SK-MEL-5 (cell line): ENCODE measurements around the gene CYLD. TPM values are rescaled to one million over a fixed set of nuclear protein-coding genes. Genes with fewer than 3 reads are reported as not detected.

ENCODE experiments used
- DNase-seq: peaks from one replicate; pipeline ENCODE4 v3.0.0-alpha.2; 2016; ENCODE audit warnings: low read depth, low spot score
- in situ Hi-C: cut with HindIII; loops from 2 replicates; pipeline ENCODE4 v1.10.0; 2016; ENCODE audit warnings: low sequenced_read_pairs, high pct_unique_total_duplicates, low pct_unique_long_range_greater_than_20kb
- total RNA-seq: library from RNA; depleted of rRNA; stranded (reverse); fragments of >200 nt; shearing (Covaris generic); gene quantifications from 2 replicates; pipeline ENCODE4 v1.2.3, GENCODE V29; 2014

CYLD gene
- total RNA-seq, 1 experiment from 2014 or later, result 13.4 TPM

DNA sequence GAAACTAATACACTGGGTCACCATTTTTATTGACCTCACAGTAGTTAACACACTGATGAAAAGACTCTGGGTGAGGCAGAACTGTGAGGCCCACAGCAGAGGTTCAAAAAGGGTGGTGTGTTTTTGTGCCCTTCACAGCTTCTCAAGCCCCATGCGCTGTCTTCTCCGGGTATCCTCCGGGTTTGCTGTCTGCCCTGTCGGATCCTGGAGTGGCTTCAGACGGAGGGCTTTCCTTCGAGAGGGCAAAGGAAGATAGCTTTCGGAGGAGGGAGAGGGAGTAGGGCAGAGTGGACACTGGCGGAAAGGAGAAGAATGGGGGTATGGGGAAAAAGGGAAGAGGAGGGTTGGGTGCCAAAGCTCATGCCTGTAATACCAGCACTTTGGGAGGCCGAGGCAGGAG, 80.8 kb downstream of the CYLD start:
- DNase-seq, result no peak
- in situ Hi-C loops, result no loop called here

DNA sequence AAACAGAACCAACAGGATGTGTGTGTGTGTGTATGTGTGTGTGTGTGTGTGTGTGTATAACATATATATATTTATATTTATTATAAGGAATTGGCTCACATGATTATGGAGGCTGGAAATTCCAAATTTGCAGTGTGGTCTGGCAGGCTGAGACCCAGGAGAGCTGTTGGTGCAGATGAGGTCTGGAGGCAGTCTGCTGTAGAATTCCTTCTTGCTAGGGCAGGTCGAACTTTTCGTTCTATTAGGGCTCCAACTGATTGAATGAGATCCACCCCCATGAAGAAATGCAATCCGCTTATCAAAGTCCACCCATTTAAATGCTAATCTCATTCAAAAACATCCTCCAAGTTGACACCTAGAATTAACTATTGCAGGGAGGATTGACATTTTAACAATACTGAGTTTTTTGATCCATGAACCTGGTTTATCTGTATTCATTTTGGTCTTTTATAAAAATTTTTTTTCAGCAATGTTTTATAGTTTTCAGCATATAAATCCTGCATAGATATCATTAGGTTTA, 85.0 kb downstream of the CYLD start:
- in situ Hi-C loops, result no loop called here
- no peak for DNase-seq

DNA sequence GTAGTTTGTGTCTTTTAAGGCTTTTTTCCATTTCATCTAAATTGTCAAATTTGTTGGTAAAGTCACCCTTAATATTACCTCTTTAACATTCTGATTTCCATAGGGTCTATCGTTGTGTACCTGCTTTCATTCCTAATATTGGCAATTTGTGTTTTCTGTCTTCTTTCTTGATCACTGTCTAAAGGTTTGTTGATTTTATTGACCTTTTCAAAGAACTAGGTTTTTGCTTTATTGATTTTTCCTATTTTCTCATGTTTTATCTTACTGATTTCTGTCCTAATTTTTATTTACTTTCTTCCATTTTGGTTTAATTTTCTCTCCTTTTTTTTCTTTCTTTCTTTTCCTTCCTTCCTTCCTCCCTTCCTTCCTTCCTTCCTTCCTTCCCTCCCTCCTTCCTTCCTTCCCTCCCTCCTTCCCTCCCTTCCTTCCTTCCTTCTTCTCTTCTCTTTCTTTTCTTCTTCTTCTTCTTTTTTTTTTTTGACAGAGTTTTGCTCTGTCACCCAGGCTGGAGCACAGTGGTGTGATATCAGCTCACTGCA, 86.3 kb downstream of the CYLD start:
- no peak for DNase-seq
- in situ Hi-C loops, result no loop called here

DNA sequence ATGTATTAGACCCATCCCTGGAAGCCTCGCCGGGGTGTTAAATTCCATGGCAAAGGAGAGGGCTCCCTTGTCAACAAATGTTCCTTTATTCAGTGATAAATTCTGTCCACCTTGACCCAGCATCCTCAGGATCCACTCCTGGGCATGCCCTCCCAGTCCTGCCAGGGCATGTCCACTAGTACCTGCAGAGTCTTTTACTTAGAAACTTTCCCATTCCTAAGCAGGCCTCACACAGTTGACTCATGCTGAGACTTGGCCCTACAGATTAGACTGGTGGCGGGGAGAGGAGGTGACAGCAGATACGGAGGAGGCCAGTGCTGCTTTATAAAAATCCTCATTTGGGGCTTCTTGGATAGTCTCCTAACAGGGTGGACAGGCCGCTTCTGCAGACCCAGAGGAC, 88.8 kb downstream of the CYLD start:
- no peak for DNase-seq
- in situ Hi-C loops, result no loop called here

DNA sequence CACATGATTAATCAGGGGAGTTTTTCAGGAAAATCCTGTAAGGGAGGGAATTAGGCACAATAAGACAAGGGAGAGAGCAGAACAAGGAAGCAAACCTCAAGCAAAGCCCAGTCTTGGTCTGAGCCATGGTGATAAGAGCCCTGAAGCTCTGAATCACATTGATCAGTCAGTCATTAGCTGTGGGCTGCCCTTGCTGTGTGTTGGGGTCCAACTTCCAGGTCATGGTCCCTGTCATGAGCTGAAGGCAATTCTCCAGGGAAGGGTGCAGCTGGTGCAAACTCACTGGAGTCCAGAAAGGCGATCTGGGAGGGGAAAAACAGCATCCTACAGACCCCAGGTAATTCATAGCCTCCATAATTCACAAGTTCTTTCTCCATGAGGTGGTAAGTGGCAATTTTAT, 89.9 kb downstream of the CYLD start:
- no peak for DNase-seq
- in situ Hi-C loops, result no loop called here

DNA sequence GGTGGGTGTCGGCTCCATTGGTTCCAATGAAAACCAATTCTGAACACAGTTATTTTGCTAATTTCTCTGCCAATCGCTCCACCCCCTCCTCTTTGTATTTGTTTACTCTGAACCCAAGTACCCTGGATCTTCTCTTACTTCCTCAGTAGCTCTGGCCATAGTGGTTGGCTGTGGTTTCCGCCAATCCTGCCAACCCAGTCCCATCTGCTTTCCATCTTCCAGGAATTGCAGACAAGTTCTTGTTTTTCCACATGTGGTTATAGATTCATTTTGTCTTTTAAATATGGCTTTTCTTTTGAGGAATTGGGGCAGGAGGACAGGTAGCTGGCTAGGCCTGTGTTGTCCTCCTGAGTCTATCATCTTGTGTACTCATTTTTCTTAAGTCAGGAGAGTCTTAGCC, 92.0 kb downstream of the CYLD start:
- in situ Hi-C loops, result no loop called here

DNA sequence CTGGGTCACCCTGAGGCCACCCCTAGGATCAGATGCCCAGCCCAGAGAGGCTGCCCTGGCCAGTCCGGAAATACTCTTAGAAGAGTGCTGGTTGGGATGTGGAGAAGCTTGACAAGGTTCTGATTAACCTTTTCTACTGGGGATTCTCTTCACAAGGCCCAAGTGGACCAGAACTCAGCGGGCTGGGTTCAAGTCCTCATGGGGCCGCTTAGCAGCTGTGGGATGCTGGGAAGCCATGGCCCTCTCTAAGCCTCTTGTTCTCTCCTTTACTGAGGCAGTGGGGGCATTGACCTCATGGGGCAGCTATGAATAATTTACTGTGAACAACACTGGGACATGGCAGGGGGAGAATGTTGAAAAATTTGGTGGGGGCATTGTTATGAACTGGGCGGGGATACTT, 92.8 kb downstream of the CYLD start:
- no peak for DNase-seq
- in situ Hi-C loops, result no loop called here

More for the DNA sequence above, 92.0 kb downstream of the CYLD start:
- no peak for DNase-seq

DNA sequence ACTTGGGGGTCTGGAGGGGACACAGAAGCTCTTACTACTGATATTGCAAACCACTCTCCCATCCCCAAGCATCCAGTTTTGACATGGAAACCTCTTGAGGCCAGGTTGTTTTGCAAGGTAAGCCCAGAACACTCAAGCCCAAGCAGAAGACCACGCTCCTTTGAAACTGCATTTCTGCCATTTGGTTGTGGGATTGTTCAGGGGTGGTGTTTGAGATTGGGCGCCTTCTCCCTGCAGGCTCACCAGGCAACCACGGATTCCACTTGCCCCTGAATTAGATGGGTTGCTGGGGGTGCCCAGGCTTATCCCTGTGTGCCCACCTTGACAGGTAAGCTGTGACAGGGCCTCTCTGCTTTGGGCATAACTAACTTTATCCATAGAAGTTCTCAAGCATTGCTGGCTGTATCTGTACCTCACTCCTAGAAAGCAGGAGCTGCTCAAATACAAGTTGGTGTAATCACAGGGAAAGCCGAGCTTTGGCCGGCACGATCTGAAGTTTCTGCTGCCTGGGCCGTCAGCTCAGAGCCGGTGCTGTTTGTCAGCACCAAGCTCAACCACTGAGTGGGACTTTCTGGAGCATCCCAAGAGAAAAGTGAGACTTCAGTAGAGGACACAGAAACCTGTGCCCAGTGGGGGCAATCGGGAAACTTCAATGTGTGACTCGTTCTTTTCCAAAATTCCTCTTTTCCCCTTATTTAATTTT, 93.6 kb downstream of the CYLD start:
- in situ Hi-C loops, result no loop called here
- DNase-seq, result no peak

DNA sequence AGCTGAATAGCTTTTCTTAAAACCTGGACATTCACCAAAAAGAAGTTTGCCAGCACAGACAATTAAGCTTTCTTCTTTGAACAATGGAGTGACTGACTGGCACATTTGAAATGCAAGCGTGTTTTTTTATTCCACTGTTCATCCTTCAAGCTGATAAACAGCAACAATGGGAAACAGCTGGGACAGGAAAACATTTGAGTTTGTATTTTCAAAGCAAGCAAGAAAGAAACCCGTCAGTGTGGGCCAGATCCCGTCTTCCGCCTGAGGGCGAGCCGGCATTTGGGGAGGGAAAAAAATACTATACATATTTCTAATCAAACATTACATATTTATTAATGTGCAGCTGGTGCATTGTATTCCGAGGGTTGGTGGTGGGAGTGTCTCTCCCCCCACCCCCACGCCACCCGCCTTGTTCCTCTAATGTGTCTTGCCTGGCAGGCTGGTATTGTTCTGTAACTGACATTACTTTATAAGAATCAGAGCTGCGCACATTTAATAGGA, 94.3 kb downstream of the CYLD start:
- in situ Hi-C loops, result no loop called here
- DNase-seq, result peak; percentile 2

DNA sequence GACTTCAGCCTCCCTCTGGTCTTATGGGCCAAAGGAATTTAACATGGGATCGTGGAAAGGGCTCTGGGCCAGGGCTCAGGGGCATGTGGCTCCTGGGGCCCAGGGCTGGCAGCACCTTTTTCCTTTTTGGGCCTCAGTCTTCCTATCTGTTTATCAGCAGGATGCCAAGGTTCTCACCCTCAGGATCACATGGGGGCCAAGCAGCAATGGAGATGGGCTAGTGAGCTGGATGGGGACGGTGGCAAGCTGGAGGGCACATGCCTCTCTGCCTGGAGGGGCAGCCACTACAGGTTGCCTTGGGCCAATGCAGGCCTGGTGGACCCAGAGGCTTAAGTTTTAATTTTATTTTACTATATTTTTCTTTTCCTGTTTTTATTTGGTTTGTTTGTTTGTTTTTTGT, 95.4 kb downstream of the CYLD start:
- DNase-seq, result no peak
- in situ Hi-C loops, result no loop called here

DNA sequence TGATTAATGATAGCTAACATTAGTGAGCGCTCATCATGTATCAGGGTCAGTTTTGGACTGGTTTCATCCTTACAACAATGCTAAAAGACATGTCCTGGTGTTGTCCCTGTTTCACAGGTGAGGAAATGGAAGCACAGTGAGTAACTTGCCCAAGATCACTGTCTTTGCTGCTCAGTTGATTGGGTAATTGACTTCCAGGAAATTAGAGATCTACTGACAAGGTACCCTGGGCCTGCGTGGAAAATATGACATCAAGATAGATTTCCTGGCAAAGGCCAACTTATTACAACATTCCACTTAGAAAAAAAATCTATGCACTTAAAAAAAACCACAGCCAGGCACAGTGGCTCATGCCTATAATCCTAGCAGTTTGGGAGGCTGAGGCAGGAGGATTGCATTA, 96.3 kb downstream of the CYLD start:
- no peak for DNase-seq
- in situ Hi-C loops, result no loop called here

DNA sequence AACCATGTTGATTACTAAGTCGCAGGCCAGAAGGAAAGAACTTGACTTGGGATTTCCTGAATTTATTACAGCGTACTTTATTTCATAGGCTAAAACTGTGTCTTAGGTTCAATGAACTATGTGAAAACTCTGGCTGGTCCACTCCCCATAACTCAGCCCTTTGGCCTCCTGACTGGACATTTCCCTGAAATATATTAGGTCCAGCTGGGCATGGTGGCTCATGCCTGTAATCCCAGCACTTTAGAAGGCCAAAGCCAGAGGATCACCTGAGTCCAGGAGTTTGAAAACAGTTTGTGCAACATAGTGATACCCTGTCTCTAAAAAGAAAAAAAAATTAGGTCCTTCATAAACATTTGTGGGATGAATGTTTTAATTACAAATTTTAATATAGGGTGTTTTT, 97.0 kb downstream of the CYLD start:
- in situ Hi-C loops, result no loop called here

DNA sequence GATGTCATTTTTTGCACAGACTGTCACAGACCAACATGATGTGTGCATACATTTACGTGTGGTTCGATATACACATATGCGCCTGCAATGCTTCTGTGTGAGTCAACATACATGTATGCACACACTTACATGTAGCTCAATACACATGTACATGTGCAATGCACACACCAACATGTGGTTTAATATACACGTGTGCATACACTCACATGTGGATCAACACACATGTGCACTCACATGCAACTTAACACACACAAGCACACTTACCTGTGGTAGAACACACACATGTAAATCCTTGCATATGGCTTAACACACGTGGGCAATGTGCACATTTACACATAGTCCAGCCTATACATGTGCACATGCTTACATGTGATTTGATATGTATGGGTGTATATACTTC, 97.5 kb downstream of the CYLD start:
- in situ Hi-C loops, result no loop called here
- DNase-seq, result no peak

More for the DNA sequence above, 97.0 kb downstream of the CYLD start:
- DNase-seq, result no peak

DNA sequence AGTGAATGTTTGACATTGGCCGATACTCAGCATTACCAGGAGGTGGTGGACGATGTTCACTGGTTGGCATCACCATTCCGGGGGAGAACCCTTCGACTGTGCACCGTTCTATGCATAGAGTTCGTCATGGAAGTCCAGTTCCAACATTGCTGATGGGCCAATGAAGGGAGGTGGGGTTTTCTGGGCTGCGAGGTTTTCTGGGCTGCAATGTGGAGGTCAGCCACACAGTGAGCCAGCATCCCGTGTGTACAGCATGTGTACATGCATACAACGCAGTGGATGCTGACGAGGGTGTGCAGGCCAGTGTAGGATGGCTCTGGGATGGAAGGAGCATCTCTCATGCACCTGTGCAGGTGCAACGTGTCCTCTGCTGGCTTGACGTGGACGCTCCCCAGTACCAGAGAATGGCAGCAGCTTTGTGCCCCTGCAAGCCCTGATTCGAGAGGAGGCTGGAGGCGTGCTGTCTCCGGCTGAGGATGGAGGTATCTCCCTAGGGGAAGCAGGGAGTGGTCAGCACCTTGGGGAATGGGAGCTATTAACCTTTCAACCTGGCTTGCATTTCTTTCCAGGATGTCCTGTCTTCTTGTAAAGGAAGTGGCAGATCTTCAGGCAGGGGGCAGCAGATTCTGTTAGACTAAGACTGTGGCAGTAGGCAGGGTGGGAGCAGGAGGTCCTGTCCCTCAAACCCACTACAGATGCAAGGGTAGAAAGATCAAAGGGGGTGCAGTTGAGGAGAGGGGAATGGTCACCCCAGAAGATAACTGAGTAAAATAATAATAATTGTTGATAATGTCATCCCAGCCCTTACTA, 98.2 kb downstream of the CYLD start:
- in situ Hi-C loops, result no loop called here
- DNase-seq, result peak; percentile 8

DNA sequence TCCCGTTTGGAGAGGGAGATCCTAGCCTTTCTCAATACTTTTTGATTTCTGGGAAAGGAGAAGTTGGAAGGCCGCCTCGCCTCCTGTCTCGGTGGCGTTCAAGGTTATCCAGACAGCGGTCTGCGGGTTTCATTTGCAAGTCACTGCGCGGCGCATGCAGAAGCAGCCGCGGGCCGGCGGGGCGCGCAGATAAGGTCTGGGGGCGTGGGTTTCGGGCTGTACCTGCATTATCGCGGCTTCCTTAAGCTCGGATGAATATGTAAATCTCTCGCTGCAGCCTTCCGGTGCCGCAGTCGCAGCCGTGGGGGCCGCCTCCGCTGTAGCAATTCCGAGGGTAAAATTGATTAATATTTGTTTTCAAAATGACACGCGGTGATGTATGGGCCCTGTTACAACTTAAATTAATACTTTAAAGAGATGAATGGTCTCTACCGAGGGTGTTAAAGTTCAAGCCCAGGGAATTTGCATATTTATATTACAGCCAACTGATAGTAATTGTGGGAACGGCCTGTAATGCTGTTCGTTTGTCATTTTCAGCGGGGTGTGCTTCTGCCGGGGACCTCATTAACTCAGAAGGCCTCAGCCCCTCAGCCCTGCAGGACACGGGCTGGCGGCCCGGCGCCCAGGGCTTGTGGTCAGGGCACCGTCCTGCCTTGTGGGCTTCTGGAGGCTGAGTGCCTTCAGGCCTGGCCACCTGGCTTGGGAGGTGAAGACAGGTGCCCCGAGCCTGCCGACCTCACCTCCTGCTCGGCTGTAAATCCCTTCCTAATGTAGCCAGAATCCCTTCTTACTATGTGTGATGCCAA, 99.4 kb downstream of the CYLD start:
- no peak for DNase-seq

DNA sequence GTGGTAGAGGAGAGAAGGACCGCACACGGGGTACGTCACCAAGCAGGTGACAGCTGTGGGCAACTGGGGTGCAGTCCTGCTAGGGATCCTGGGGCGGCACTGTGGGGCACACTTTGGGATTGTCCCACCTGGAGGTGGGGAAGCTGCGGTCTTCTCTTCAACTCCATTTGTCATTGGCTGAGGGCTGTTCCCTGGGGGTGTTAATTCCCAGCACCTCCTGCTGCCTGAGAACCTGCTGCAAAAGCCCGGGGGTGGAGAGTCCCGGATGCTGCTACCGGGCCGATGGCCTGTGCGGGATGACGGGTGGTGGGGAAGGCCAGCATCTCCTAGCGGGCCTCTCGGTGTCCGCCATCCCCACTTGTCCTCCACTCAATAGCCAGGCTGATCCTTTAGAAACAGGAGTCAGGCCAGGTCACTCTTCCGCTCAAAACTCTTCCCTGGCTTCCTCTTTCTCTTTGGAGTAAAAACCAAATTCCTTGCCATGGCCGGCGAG, 100.2 kb downstream of the CYLD start:
- in situ Hi-C loops, result no loop called here
- DNase-seq, result no peak

More for the DNA sequence above, 99.4 kb downstream of the CYLD start:
- in situ Hi-C loops, result no loop called here

DNA sequence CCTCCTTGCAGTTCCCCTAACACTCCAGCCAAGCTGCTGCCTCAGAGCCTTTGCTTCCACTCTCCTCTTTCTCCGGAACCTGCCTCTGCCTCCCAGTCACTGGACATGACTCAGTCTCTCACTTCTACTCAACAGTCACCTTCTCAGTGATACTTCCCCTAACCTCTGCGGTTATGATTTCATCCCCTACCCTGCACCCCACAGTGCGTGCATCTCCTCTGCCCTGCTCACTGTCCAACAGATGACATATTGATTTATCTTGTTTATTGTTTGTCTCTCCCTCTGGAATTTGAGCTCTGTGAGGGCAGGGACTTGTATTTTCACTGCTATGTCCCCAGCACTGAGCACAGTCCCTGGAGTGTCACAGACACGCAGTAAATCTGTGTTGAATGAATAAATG, 100.7 kb downstream of the CYLD start:
- in situ Hi-C loops, result no loop called here
- DNase-seq, result no peak

DNA sequence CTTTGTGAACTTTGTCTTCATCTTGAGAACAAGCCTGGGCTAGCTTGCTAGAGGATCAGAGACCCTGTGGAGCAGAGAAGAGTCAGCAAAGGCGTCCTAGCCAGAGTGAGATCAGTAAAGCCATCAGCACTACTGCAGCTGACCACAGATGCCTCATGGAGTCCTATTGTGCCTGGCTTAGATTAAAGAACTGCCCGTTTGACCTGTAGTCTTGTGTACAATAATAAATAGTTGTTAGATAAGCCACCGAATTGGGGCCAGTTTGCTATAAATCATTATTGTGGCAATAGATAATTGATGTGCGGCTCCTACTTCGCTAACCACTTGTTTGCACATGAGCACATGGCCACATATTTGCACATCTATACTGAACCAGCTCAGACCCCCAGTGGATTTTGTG, 103.0 kb downstream of the CYLD start:
- DNase-seq, result no peak
- in situ Hi-C loops, result no loop called here
